ENCODE results near the gene PVALEF.
"Not testable (repeated sequence)": the region's sequence is repeated elsewhere in the genome, so short reads cannot be mapped to it uniquely, and the experiment has no call there.

The PVALEF gene

GRCh38 chr17:81218991-81219390, 53.7 kb downstream of the PVALEF start:
- no peak for DNase-seq (ENCODE audit: low spot score)

GRCh38 chr17:81219476-81220180, 54.3 kb downstream of the PVALEF start:
- DNase-seq (ENCODE audit: low spot score) = no peak

- no peak for DNase-seq (ENCODE audit: low spot score)
Observed at GRCh38 chr17:81221371-81221841, 56.1 kb downstream of the PVALEF start.

GRCh38 chr17:81221842-81222619, 56.7 kb downstream of the PVALEF start:
- no peak for DNase-seq (ENCODE audit: low spot score)

- peak; percentile 26 for DNase-seq (ENCODE audit: low spot score)
Observed at GRCh38 chr17:81222620-81222905, 57.3 kb downstream of the PVALEF start.

- peak; percentile 99 for DNase-seq (ENCODE audit: low spot score)
Observed at GRCh38 chr17:81222906-81223761, 57.8 kb downstream of the PVALEF start, which contains the start of gene CEP131. CEP131 (minus strand) TSS chr17:81222965; CDS start chr17:81220056, 2,909 bp downstream.

- no peak for DNase-seq (ENCODE audit: low spot score)
Observed at GRCh38 chr17:81223762-81224130, 58.4 kb downstream of the PVALEF start.

- not testable (repeated sequence) for DNase-seq (ENCODE audit: low spot score)
Observed at GRCh38 chr17:81227630-81228029, 62.3 kb downstream of the PVALEF start.

- DNase-seq (ENCODE audit: low spot score) = peak; percentile 62
Observed at GRCh38 chr17:81228420-81228819, 63.1 kb downstream of the PVALEF start.

GRCh38 chr17:81228834-81229665, 63.7 kb downstream of the PVALEF start:
- no peak for DNase-seq (ENCODE audit: low spot score)

GRCh38 chr17:81229666-81229920, 64.3 kb downstream of the PVALEF start:
- DNase-seq (ENCODE audit: low spot score) = no peak

GRCh38 chr17:81230043-81230820, 64.9 kb downstream of the PVALEF start:
- no peak for DNase-seq (ENCODE audit: low spot score)

GRCh38 chr17:81231121-81231645, 65.9 kb downstream of the PVALEF start:
- DNase-seq (ENCODE audit: low spot score) = no peak

GRCh38 chr17:81231766-81232581, 66.7 kb downstream of the PVALEF start:
- no peak for DNase-seq (ENCODE audit: low spot score)

Measured in germinal center (tissue), 1 donor.